Mammary epithelial cell (primary cell): ENCODE data around the gene SLC39A6.

Experiments
- CTCF ChIP-seq, 2 donors: IDR thresholded peaks in 1 of 2; conservative IDR thresholded peaks in 1 of 2; 2 replicates each; pipeline ENCODE4 v1.5.1; 2011 to 2012; ENCODE audit warnings: inconsistent platforms in 2 of 2, low read length in 2 of 2, mild to moderate bottlenecking in 2 of 2, control low read depth in 1 of 2, low read depth in 1 of 2; ENCODE audit not compliant: insufficient read depth in 1 of 2; ENCODE audit errors: extremely low read depth in 1 of 2
- EZH2 ChIP-seq: IDR thresholded peaks from 2 replicates; pipeline ENCODE4 v1.6.1; 2012; ENCODE audit warnings: low read length, inconsistent platforms, borderline replicate concordance

- TF ChIP-seq EZH2 (no peak), CTCF (conservative IDR thresholded peaks at IDR 0.05 in 1 of 2, IDR thresholded peaks at IDR 0.05 in 1 of 2; ENCODE audit: extremely low read depth in 1 of 2, insufficient read depth in 1 of 2, low read depth in 1 of 2, low read length in 2 of 2) (no peak)
Measured at GRCh38 chr18:36073676-36074075, 55.5 kb downstream of the SLC39A6 start.
